DMS153 (cell line): ENCODE measurements around the gene HEATR5A.
"Not testable (repeated sequence)": the region's sequence is repeated elsewhere in the genome, so short reads cannot be mapped to it uniquely, and the experiment has no call there.

Source experiments
- DNase-seq: peaks from one replicate; lab custom pipeline; 2025; lab: John Stamatoyannopoulos, UW

The HEATR5A gene

DNA sequence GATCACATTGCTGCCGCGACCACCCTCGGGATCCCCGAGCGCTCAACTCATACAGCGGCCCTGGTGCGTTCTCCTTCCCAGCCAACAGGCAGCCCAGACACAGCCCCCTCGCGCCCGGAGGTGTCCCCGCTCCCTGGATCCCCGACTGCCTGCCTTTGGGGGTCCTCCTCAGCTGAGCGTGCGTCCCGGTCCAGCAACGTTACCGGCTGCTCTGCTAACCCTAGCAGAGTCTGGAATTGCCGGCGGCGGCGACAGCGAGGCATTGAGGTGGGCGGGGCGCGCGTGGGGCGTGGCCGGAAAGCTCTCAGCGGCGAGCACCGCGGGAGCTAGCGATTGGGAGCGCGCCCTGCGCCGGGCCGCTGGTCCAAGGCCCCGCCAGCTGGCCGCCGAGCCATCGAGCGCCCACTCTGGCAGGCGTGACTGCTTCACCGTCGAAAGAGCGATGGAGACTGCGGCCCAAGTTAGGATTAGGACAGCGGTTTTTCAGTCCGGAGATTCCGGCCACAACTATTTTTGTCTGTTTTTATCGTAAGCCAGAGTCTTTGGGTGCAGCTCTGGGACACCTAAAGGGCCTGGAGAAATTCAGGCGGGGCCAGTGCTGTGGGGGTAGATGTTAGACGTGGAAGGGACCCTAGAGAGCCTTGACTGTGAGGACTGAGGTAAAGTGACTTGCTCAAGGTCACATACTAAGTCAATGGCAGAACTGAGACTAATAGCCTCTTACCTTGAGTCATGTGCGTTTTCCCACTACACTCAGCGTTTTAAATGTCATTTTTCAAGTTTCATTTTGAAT is at the start of gene HEATR5A:
TSS of gene HEATR5A (minus strand) at position 232 of the 793 bp plus-strand sequence. CDS start 17,575 bp downstream, outside the sequence.
- peak; percentile 82 for DNase-seq

DNA sequence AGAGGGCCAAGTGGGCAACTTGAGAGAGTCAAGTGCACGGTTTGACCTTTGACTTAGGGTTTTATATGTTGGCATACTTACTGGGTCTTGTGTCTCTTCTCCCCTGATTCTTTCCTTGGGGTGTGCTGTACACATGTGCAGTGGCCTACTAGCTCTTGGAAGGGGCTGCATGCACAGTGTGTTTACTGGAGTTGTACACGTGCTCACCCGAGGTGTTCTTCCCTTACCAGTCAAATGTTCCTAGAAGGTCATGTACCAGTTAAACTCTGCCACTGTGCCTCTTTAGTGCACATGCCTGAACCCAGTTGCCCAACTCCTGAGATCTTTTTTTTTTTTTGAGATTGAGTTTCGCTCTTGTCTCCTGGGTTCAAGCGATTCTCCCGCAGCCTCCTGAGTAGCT is 46.2 kb upstream of the HEATR5A start:
- no peak for DNase-seq

DNA sequence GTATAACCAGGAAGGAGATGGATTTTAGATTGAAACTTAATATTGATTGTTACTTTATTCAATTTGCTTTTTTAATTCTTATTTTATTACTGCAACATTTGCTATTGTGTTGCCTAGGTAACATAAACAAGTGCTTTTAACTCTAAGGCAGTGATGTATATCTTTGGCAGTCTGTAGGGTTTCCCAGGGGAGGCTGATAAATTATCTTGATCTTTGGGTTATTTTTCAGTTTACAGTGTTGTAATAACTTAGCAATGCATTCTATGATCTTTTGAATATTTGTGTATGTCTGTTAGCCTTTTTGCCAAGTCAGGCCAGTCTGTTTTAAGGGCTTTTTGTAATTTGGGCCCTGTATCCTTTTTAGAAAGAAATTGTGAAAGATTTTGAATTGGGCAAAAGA is 44.8 kb upstream of the HEATR5A start:
- no peak for DNase-seq

DNA sequence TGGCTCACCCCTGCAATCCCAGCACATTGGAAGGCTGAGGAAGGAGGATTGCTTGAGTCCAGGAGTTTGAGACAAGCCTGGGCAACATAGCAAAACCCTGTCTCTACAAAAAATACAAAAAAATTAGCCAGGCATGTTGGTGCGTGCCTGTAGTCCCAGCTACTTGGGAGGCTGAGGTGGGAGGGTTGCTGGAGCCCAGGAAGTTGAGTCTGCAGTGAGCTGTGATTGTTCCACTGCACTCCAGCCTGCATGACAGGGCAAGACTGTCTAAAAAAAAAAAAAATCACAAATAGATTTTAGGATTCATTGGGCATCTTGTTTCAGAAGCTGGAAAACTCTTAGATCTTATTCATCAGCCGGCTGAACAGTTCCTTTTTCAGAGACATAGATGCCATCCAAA is 42.1 kb upstream of the HEATR5A start:
- DNase-seq = not testable (repeated sequence)

DNA sequence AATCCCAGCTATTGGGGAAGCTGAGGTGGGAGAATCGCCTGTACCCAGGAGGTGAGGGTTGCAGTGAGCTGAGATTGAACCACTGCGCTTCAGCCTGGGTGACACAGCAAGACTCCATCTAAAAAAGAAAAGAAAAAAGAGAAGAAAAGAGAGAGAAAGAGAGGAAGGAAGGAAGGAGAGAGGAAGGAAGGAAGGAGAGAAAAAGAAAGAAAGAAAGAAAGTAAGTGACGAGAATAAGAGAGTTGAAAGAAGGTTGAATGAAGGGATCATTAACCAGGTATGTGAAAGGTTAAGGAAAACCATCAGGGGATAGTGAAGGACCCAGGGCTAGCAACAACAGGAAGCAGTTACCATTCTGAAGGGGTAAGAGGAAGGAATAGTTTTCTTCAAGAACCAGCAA is 41.2 kb upstream of the HEATR5A start:
- DNase-seq = no peak

DNA sequence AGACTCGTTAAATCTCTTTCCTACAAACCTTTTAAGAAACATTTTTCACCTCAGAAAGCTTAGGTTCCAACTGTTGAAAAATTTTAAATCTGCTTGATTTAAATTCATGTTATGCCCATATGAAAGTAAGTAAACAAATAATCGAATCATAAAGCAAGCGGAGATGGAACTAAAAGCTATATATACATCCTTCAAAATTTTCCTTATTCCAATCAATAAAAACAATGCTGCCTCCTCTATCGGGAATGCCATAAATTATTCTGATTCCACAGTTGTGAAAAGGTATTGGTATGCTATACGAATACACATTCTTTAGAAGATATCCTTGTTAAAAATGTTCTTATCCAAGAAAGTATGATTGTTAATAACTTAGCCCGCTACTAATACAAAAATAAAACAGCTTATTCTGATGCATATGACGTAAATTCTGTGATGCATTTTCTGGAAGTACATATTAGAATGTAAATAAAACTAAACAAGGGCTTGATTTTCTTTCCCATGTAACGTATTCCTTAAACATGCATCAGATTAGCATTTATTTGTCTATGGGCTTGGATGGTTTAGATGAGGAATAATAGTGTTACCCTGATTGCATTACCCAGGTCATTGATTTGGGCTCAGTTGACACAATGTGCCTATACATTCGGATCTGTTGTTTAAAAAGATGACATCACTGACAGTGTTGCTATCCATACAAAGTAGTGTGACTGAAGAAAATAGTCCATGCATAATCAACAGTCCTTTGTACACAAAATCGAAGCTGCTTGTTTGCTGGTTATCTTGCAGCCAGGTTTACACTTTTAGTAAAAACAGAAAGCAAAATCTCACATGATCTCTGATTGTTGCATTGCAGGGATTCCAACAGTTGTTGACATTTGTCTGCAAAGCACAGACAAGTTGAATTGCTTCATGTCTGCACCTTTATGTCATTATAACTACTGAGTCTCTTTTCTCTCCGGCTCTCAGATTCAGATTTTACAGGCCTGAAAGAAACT is 37.6 kb upstream of the HEATR5A start:
- no peak for DNase-seq

DNA sequence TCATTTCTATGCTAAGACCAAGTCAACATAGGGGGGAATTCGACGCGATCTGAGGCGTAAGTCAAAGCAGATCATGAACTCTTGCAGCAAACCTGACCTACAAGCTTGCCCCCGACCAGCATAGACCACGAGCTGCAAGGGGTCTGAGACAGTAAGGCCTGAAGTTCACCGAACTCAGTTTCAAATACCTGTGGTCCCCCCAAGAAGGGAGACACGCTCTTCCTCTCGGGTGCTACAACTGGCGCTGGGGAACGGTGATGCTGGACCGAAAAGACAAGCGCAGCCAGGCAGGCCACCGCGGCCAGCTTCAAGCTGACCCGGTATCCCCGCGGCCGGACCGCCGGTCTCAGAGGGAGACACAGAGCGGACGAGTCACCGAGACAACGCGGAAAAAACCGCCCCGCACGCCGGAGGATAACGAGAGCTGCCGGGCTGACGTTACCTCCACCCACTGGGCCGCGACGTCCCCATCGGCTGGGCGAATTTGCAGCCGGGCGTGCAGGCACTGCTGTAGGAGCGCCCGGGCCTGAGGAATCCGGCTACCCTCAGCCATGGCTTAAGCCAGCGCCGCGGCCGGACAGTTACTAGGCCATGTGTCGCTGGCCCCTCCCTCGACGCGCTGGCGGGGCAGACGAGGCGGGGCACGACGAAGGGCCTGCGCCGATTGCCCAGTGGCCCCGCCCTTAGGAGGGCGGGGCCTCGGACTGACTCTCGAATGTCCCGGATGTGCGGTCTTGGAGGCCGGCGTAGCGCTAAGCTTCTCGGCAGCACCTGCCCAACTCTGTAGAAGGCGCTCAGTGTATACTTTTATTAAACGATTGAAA is 36.7 kb upstream of the HEATR5A start, which contains the start of gene DTD2:
TSS of gene DTD2 (minus strand) at position 666 of the 824 bp plus-strand sequence. CDS start at position 553, 113 bp downstream.
- peak; percentile 89 for DNase-seq

DNA sequence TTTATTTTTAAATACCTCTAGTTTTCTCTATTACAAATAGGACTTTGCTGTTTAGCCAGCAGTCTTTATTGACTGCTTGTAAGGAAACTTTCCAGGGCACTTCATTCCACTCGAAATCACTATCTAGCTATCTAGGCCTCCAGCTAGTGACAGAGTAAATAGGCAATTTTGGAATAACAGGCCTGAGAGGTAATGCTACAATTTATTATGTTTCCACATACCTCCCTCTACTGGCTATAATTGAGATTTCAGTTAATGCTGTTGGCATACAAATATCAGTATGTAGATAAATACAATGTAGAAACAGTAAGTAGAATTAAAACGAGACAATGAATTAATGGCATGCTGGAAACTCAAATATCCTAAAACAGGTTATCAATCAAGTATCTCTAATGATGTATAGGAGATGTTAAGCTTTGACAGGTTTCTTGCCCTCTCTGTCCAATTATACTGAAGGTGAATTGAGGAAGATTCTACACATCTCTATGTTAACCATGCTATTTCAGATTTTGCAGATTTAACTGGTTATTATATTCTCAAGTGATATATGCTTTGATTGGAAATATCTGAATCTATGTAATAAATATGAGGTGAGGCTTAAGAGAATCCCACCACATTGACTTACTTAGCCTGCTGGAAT is 29.7 kb upstream of the HEATR5A start:
- DNase-seq = no peak

DNA sequence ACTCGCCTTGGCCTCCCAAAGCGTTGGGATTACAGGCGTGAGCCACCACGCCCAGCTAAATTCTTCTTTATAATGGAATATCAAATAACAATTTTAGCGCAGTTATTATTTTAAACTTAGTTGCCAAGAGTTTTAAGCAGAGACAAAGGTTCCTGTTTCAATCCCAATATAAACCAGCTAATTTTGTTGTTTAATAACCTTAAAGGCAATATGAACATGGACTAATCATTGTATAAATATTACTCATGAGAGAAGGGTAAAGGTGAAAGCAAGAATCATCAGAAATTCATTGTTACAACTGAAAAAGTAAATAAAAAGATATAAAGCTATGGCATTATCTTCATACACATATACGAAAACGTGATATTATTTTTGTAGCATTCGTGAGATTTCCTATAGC is 28.8 kb upstream of the HEATR5A start:
- no peak for DNase-seq

DNA sequence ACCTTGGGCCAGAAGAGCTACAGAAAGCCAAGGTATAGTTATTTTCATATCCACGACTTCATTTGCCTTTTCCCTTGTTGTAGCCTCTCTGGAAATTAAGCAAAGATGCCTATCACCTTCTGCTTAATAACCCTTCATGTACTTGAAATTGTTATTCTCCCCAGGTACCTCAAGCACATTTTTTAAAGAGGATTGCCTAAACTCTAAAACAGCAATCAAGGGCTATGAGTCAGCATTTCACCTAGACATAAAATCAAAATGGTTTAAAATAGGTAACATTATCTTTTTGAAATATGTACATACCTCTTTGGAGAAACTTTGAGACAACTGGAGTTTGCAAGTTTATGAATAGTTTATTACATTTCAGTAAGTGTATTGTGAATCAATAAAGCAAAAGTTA is 25.4 kb upstream of the HEATR5A start:
- DNase-seq = no peak

DNA sequence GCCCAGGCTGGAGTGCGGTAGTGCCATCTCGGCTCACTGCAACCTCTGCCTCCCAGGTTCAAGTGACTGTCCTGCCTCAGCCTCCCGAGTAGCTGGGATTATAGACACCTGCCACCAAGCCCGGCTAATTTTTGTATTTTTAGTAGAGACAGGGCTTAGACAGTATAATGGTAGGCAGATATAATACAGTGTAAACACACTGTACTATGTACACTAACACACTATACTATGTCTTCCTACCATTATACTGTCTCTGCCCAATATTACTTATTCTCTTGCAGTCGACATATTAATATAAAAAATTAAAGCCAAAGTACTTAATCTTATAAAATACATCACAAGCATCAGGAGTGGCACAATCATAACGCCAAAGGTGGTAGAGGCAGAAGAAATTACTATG is 21.9 kb upstream of the HEATR5A start:
- DNase-seq = no peak

DNA sequence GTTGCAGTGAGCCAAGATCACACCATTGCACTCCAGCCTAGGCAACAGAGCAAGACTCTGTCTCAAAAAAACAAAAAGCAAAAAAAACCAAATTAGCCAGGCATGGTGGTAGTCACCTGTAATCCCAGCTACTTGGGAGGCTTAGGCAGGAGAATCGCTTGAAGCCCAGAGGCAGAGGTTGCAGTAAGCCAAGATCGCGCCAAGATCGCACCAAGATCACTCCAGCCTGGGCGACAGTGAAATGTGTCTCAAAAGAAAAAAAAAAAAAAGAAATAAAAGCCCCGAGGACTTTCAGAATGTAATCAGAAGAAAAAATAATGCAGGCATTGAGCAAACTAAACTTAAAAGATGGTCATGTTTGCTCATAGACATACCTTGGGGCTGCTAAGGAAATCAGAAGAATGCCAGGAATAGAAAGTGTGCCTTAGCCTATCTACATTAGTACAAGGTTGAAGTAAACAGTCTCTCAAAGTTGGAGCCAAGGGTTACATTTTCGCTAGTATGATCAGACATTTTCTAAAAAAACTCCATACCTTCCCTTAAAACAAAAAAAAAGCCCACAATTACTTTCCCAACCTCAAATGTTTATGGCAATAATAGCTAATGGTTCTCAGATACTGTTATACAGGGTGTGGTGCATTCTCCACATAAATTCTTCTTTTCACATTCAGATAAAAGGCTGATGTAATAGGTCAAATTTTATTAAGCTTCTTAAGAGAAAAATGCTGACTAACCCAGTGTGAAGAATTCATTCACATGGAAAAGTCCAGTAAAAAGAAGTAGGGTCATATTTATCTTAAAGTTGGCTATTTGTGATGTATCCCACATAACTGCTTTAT is 21.1 kb upstream of the HEATR5A start:
- no peak for DNase-seq

DNA sequence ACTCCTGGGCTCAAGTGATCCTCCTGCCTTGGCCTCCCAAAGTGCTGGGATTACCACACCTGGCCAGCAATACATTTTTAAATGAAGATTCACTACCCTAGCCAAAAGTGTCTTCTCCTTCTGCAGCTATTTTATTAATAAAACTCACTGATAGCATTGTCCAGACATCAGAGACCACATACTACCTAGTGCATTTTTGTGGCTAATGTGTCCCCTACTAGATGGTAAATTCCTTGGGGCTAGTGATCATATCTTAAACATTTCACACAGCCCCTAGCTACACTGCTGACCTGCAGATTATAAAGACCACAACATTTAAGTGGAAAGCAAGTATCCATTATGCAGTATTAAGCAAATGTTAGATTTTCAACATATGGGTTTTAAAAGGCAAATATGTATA is 19.9 kb upstream of the HEATR5A start:
- DNase-seq = no peak

DNA sequence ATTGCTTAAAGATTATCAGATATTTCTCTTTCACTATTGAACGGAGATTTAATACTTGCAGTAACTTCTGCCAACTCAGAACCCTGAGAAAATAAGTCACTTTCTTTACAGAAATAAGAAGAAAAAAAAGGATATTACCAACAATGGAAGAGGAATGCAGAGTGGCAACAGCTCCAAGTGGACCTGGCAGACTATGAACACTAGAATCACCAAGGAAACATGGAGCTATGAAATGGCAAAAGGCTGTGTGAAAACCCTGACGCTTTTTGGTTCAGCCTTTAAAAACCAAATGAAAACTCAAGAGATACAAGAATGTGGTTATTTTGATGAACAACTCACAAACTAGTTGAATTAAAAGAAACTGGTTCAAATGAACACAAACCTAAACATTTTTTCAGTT is 19.2 kb upstream of the HEATR5A start:
- no peak for DNase-seq

DNA sequence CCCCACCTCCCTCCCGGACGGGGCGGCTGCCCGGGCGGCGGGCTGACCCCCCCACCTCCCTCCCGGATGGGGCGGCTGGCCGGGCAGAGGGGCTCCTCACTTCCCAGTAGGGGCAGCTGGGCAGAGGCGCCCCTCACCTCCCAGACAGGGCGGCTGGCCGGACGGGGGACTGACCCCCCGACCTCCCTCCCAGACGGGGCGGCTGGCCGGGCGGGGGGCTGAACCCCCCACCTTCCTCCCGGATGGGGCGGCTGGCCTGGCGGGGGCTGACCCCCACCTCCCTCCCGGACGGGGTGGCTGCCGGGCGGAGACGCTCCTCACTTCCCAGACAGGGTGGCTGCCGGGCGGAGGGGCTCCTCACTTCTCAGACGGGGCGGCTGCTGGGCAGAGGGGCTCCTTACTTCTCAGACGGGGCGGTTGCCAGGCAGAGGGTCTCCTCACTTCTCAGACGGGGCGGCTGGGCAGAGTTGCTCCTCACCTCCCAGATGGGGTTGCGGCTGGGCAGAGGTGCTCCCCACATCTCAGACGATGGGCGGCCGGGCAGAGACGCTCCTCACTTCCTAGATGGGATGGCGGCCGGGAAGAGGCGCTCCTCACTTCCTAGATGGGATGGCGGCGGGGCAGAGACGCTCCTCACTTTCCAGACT is 16.8 kb upstream of the HEATR5A start:
- not testable (repeated sequence) for DNase-seq

DNA sequence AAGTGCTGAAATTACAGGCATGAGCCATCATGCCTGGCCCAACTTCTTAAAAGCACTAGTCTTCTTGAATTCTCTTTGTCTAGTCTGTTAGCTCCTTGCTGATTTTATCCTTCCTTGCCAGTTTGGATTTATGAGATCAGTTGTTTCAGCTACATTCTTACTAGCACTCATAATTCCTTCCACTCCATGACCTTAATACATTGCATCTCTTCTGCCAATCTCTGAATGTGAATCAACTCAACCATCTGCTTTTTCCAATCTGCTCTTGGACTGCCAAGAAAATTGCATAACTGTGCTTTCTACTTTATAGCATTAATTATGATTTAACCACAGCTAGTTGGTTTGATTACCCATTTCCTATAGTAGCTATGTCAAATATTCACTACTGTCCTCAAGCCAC is 14.9 kb upstream of the HEATR5A start:
- no peak for DNase-seq

DNA sequence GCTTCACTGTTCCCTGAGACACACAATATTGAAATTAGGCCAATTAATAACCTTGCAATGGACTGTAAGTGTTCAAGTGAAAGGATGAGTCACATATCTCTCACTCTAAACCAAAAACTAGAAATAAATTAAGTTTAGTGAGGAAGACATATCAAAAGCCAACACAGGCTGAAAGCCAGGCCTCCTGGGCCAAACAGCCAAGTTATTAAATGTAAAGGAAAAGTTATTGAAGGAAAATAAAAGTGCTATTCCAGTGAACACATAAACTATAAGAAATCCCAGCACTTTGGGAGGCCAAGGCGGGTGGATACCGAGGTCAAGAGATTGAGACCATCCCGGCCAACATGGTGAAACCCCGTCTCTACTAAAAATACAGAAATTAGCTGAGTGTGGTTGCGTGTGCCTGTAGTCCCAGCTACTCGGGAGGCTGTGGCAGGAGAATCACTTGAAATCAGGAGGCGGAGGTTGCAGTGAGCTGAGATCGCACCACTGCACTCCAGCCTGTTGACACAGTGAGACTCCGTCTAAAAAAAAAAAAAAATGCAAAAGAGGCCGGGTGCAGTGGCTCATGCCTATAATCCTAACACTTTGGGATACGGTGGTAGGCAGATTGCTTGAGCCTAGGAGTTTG is 10.4 kb upstream of the HEATR5A start:
- DNase-seq = no peak

DNA sequence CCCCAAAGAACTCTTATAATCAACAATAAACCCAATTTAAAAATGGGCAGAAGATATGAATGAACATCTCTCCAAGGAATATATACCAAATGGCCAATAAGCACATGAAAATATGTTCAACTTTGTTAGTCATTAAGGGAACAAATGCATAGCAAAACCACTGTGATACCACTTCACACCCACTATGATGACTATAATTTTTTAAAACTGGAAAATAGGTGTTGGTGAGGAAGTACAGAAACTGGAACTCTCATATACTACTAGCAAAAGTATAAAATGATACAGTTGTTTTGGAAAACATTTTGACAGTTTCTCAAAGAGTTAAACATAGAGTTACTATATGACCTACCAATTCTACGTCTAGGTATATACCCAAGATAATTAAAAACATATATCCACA is 9.4 kb upstream of the HEATR5A start:
- DNase-seq = no peak

DNA sequence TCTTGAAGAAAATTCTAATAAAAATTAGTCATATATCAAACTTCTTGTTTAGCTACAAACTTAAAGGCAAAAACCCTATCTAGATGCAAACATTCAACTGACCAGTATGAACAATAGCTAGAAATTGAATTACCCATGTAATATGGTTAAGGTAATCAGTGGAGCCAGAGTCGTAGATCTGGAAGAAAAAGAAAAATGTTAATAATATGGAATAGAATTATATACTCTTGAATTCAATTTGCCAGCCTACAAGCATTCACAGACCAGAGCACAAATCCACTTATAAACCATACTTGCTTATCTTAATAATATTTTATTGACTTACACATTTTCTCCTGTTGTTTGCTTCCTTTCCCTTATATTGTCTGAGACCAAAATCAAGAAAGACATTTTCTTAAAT is 7.7 kb upstream of the HEATR5A start:
- DNase-seq = no peak

DNA sequence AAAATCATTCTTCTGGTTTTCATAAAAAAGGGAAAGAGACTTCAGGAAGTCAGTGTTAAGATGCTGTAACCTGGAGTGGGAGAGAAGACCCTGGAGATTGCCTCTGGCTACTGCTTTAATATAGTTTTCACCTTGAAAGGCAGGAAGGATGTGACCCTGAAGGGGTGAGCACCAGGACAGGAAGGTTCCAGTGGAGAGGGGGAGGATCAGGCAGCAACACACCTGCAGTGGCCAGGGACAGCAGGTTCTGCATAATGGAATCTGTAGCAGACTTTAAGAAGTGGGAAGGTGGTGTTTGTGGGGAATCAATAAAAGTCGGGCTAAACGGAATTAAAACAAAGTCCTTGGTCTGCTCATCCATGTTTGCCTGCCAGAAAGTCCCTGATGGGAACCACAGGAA is 6.3 kb upstream of the HEATR5A start:
- DNase-seq = no peak
